ENCODE measurements around the gene PYCARD. TPM values are rescaled to one million over a fixed set of nuclear protein-coding genes. Genes with fewer than 3 reads are reported as not detected.

Gene PYCARD
- total and polyA plus RNA-seq, 12 donors = 1.7 to 26.1 (median 3.3) TPM

- ATAC-seq = peak in 1 of 8 donors; percentile 50
- no peak for DNase-seq
- 49 to 62% methylated on average over 6 of the region's 6 CpGs for WGBS, 2 donors
- Histone ChIP-seq H3K27me3 (peaks cover 0 to 31% (median 10%) of the 10 kb centered on the region in 7 donors), H3K4me1 (peaks cover 0 to 22% (median 0%) of the 10 kb centered on the region in 9 donors), H3K4me3 (no peak overlapping the region), H3K27ac (peak overlapping the region in 1 of 10 donors; percentile 0), H3K9me3 (no peaks in the 10 kb centered on the region), H3K36me3 (no peaks in the 10 kb centered on the region)
- TF ChIP-seq, protein P1, sequence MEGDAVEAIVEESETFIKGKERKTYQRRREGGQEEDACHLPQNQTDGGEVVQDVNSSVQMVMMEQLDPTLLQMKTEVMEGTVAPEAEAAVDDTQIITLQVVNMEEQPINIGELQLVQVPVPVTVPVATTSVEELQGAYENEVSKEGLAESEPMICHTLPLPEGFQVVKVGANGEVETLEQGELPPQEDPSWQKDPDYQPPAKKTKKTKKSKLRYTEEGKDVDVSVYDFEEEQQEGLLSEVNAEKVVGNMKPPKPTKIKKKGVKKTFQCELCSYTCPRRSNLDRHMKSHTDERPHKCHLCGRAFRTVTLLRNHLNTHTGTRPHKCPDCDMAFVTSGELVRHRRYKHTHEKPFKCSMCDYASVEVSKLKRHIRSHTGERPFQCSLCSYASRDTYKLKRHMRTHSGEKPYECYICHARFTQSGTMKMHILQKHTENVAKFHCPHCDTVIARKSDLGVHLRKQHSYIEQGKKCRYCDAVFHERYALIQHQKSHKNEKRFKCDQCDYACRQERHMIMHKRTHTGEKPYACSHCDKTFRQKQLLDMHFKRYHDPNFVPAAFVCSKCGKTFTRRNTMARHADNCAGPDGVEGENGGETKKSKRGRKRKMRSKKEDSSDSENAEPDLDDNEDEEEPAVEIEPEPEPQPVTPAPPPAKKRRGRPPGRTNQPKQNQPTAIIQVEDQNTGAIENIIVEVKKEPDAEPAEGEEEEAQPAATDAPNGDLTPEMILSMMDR (IDR thresholded peaks at IDR 0.05) = no peak
- intact Hi-C loops (cut with DNase I) = no loop called here
Measured at GRCh38 chr16:31242206-31242605, 39.6 kb upstream of the PYCARD start.

DNA sequence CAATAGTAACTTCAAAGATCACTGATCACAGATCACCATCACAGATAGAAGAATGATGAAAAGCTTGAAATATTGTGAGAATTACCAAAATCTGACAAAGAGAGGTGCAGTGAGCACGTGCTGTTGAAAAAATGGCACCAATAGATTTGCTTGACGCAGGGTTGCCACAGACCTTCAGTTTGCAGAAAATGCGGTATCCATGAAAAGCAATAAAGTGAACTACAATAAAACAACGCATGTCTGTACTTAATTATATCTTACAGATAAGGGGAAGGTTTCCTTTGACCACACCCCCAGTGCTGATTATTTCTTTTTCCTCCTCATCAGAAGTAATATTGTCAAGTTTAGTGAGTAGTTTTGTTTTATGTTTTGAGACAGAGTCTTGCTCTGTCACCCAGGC lies 35.5 kb upstream of the PYCARD start:
- Histone ChIP-seq H3K27ac (no peak overlapping the region), H3K4me1 (peaks cover 0 to 14% (median 0%) of the 10 kb centered on the region in 9 donors), H3K9me3 (peaks cover 0 to 15% (median 0%) of the 10 kb centered on the region in 11 donors), H3K27me3 (peaks cover 0 to 13% (median 0%) of the 10 kb centered on the region in 7 donors), H3K36me3 (no peaks in the 10 kb centered on the region), H3K4me3 (no peak overlapping the region)
- WGBS, 2 donors = 80 to 81% methylated on average over 4 of the region's 4 CpGs
- intact Hi-C loops (cut with DNase I) = no loop called here
- TF ChIP-seq, protein P1 (IDR thresholded peaks at IDR 0.05) = no peak
- DNase-seq = no peak
- ATAC-seq = no peak

DNA sequence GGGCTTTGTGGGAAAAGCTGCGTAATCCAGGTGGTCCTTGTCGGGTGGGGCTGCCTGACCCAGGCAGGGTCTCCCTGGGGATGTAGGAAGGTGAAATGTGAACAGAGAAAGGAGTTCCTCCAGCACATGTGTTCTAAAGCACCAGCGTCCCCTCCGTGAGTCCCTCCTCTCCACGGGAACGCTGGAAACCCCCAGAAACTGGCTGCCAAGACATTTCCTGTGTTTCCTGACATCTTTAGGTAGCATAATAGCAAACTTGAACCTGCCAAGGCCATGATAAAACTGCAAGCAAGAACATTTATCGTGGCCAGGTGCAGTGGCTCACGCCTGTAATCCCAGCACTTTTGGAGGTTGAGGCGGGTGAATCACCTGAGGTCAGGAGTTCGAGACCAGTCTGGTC lies 26.9 kb upstream of the PYCARD start:
- intact Hi-C loops (cut with DNase I) = no loop called here
- Histone ChIP-seq H3K4me1 (peaks cover 0 to 17% (median 11%) of the 10 kb centered on the region in 9 donors), H3K27me3 (no peaks in the 10 kb centered on the region), H3K36me3 (no peaks in the 10 kb centered on the region), H3K4me3 (no peak overlapping the region), H3K27ac (peak overlapping the region in 1 of 10 donors; percentile 9), H3K9me3 (peaks cover 0 to 2% (median 0%) of the 10 kb centered on the region in 11 donors)
- no peak for ATAC-seq
- TF ChIP-seq, protein P1 (IDR thresholded peaks at IDR 0.05) = no peak
- 48 to 64% methylated on average over 10 of the region's 10 CpGs for WGBS, 2 donors
- no peak for DNase-seq

- WGBS, 2 donors = 99% methylated on average over 4 of the region's 4 CpGs
- Histone ChIP-seq H3K27me3 (peaks cover 0 to 4% (median 0%) of the 10 kb centered on the region in 7 donors), H3K4me1 (peaks cover 0 to 17% (median 11%) of the 10 kb centered on the region in 9 donors), H3K27ac (no peak overlapping the region), H3K9me3 (no peaks in the 10 kb centered on the region), H3K36me3 (no peaks in the 10 kb centered on the region), H3K4me3 (no peak overlapping the region)
- TF ChIP-seq, protein P1 (IDR thresholded peaks at IDR 0.05) = no peak
- ATAC-seq (no peak), DNase-seq (no peak)
- intact Hi-C loops (cut with DNase I) = no loop called here
Measured at GRCh38 chr16:31228206-31228605, 25.6 kb upstream of the PYCARD start.

All from heart right ventricle (tissue), 16 donors.